Measurements from ENCODE around the gene SSX2IP.
A peak's percentile ranks its signal among the peaks of the same experiment; 100 is the strongest.

SSX2IP gene

DNA sequence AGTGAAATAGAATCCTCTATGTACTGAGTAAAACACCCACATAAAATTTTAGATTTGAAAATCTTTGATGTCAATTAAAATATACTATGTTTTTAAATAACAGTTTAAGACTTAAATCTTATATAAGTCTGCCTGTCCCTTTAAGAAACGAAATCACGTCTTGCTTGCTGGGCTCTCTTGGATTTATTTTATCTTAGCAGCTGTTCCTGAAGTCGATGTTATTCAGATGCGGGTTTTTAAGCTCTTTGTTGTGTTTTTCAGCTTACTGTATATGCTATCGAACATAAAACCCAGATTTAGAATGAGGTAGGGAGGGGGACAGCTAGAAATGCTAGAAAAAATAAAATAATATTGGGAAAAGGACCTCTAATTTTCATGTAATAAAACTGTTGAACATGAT lies 11.1 kb upstream of the SSX2IP start:
- TF ChIP-seq SPI1 (IDR thresholded peaks at IDR 0.05; ENCODE audit: low read depth, low read length) (no peak), POLR2A (IDR thresholded peaks at IDR 0.05; ENCODE audit: low read depth, low read length) (no peak), POU2F2 (IDR thresholded peaks at IDR 0.05; ENCODE audit: low read depth, low read length) (no peak), POLR2AphosphoS5 (IDR thresholded peaks at IDR 0.05; ENCODE audit: low read depth, low read length) (no peak), TAF1 (IDR thresholded peaks at IDR 0.05; ENCODE audit: low read depth, low read length) (no peak), PAX5 (IDR thresholded peaks at IDR 0.05; ENCODE audit: insufficient read depth, low read length, severe bottlenecking) (no peak)
- no peak for FAIRE-seq

DNA sequence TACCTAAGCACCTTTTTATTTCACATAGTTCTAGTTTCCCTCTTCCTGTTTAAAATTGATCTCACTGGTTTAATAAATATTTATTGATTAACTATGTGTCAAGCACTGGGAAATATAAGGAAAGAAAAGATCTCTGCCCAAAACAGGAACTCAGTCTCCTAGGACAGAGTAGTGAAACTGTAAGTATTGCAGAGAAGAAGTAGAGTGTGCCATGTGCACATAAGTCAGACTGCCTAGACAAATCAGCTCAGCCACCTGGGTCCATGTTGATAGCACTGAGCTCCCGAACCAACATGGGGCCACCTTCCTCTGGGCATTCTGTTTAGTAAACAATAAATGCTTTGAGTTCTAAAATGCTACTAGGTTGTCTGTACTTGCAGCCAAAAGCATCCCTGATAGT lies 9.8 kb upstream of the SSX2IP start:
- no peak for DNase-seq (ENCODE audit: insufficient read length, low spot score)
- peak; percentile 83 for FAIRE-seq
- TF ChIP-seq SPI1 (IDR thresholded peaks at IDR 0.05; ENCODE audit: low read depth, low read length) (peak; percentile 75), PAX5 (IDR thresholded peaks at IDR 0.05; ENCODE audit: insufficient read depth, low read length, severe bottlenecking) (no peak)

More for the DNA sequence above, 11.1 kb upstream of the SSX2IP start:
- DNase-seq (ENCODE audit: insufficient read length, low spot score) = no peak

GRCh38 chr1:84698151-84699110 lies 8.2 kb upstream of the SSX2IP start:
- DNase-seq (ENCODE audit: insufficient read length, low spot score) = no peak
- TF ChIP-seq POLR2AphosphoS5 (IDR thresholded peaks at IDR 0.05; ENCODE audit: low read depth, low read length) (no peak), POLR2A (IDR thresholded peaks at IDR 0.05; ENCODE audit: low read depth, low read length) (no peak), POU2F2 (IDR thresholded peaks at IDR 0.05; ENCODE audit: low read depth, low read length) (no peak), PAX5 (IDR thresholded peaks at IDR 0.05; ENCODE audit: insufficient read depth, low read length, severe bottlenecking) (no peak), TAF1 (IDR thresholded peaks at IDR 0.05; ENCODE audit: low read depth, low read length) (no peak), SPI1 (IDR thresholded peaks at IDR 0.05; ENCODE audit: low read depth, low read length) (no peak)
- FAIRE-seq = no peak

- FAIRE-seq (no peak), DNase-seq (ENCODE audit: insufficient read length, low spot score) (no peak)
- TF ChIP-seq SPI1 (IDR thresholded peaks at IDR 0.05; ENCODE audit: low read depth, low read length) (no peak), POLR2AphosphoS5 (IDR thresholded peaks at IDR 0.05; ENCODE audit: low read depth, low read length) (no peak), PAX5 (IDR thresholded peaks at IDR 0.05; ENCODE audit: insufficient read depth, low read length, severe bottlenecking) (no peak), POLR2A (IDR thresholded peaks at IDR 0.05; ENCODE audit: low read depth, low read length) (no peak), POU2F2 (IDR thresholded peaks at IDR 0.05; ENCODE audit: low read depth, low read length) (no peak), TAF1 (IDR thresholded peaks at IDR 0.05; ENCODE audit: low read depth, low read length) (no peak)
Observed at GRCh38 chr1:84693785-84694184, 3.5 kb upstream of the SSX2IP start.

DNA sequence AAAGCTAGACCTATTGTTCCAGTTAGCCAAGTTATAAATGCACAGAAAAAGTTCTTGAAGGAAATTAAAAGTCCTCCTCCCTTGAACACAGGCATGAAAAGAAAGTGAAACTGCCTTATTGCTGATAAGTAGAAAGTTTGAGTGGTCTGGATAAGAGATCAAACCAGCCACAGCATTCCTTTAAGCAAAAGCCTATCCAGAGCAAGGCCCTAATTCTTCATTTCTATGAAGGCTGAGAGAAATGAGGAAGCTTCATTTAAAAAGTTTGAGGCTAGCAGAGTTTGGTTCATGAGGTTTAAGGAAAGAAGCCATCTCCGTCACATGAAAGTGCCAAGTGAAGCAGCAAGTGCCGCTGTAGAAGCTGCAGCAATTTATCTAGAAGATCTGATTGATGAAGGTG lies 2.7 kb upstream of the SSX2IP start:
- DNase-seq (ENCODE audit: insufficient read length, low spot score) (no peak), FAIRE-seq (peak; percentile 75)
- TF ChIP-seq SPI1 (IDR thresholded peaks at IDR 0.05; ENCODE audit: low read depth, low read length) (no peak), TAF1 (IDR thresholded peaks at IDR 0.05; ENCODE audit: low read depth, low read length) (no peak; the same call in 1 of the 2 replicates), POU2F2 (IDR thresholded peaks at IDR 0.05; ENCODE audit: low read depth, low read length) (no peak), PAX5 (IDR thresholded peaks at IDR 0.05; ENCODE audit: insufficient read depth, low read length, severe bottlenecking) (no peak)

GRCh38 chr1:84692391-84692790 lies 2.1 kb upstream of the SSX2IP start:
- FAIRE-seq = no peak
- TF ChIP-seq POLR2A (IDR thresholded peaks at IDR 0.05; ENCODE audit: low read depth, low read length) (no peak), SPI1 (IDR thresholded peaks at IDR 0.05; ENCODE audit: low read depth, low read length) (no peak), POU2F2 (IDR thresholded peaks at IDR 0.05; ENCODE audit: low read depth, low read length) (no peak), TAF1 (IDR thresholded peaks at IDR 0.05; ENCODE audit: low read depth, low read length) (no peak), POLR2AphosphoS5 (IDR thresholded peaks at IDR 0.05; ENCODE audit: low read depth, low read length) (no peak), PAX5 (IDR thresholded peaks at IDR 0.05; ENCODE audit: insufficient read depth, low read length, severe bottlenecking) (no peak)
- no peak for DNase-seq (ENCODE audit: insufficient read length, low spot score)

DNA sequence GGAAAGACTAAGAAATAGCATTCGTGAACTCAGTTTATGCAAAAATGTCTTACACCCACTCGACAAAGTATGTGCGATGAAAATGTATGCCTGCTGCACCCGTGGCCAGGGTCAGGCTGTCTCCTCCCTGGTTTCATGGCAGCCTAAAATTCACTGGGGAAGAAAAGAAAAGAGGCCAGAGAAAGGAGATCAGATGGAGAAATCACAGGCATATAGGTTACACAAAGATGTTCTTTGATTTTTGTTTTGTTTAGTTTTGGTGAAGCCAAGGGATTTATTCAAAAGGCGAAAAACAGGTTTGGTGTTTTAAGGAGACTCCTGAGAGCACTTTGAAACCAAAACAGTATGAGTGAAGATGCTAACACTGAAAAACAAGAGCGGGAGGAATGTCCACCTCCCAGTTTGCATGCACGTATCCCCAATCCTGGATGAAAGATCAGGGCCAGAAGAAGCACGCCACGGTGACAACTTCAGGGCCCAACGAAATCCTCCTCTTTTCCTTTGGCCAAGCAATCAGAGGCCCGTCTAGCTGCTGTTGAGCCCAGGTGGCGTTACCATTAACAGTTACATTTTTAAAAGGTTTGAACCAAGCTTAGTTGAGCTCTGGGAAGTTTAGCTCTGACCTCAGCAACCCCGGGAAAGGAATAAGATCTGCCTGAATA lies 992 bp upstream of the SSX2IP start:
- DNase-seq (ENCODE audit: insufficient read length, low spot score) (no peak), FAIRE-seq (peak; percentile 76)
- no peak for TF ChIP-seq SPI1 (IDR thresholded peaks at IDR 0.05; ENCODE audit: low read depth, low read length)
- TF ChIP-seq POLR2AphosphoS5 (IDR thresholded peaks at IDR 0.05; ENCODE audit: low read depth, low read length) = no peak
- TF ChIP-seq PAX5 (IDR thresholded peaks at IDR 0.05; ENCODE audit: insufficient read depth, low read length, severe bottlenecking) = no peak
- TF ChIP-seq POLR2A (IDR thresholded peaks at IDR 0.05; ENCODE audit: low read depth, low read length) = no peak
- no peak for TF ChIP-seq TAF1 (IDR thresholded peaks at IDR 0.05; ENCODE audit: low read depth, low read length)
- no peak for TF ChIP-seq POU2F2 (IDR thresholded peaks at IDR 0.05; ENCODE audit: low read depth, low read length)

DNA sequence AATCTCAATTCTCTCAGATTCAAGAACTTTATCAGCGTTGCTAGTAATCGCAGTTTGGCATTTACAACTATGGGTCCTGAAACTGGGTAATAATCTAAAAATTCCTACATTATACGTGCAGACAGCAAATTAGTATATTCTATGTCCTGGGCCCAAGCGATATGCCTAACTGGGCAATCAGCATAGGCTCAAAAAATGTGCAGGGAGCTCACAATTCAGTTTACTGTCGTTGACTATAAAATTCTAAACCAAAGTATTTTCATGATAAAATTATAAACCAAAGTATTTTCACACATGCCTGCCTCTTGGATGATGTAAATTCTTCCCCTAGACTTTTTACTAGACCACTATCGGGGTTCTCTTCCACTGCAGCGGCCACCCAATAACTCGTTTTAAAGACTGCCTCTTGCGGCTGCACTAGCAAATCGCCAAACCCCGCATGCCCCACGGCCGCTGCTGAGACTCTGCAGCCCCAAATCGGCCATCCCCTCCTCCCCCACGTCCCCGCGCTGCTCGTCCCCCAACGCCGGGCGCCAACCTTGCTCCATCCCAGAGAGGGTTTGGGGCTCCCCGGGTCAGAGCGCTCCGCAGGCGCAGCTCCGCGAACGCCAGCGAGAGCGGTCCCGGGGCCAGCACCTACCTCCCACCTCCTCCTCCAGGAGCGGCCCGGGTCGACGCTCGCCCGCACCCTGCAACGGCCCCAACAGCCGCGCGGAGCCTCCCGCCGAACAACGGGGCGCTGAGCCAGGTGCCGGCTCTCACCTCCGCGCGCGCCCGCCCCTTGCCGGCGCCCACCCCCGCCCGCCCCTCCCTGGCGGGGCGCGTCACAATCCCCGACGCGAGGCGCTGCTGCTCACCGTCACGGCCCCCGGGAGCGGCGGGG lies 506 bp downstream of the SSX2IP start:
- DNase-seq (ENCODE audit: insufficient read length, low spot score) (no peak), FAIRE-seq (peak; percentile 31)
- TF ChIP-seq POLR2A (IDR thresholded peaks at IDR 0.05; ENCODE audit: low read depth, low read length) (no peak), POU2F2 (IDR thresholded peaks at IDR 0.05; ENCODE audit: low read depth, low read length) (no peak), PAX5 (IDR thresholded peaks at IDR 0.05; ENCODE audit: insufficient read depth, low read length, severe bottlenecking) (no peak), SPI1 (IDR thresholded peaks at IDR 0.05; ENCODE audit: low read depth, low read length) (no peak), TAF1 (IDR thresholded peaks at IDR 0.05; ENCODE audit: low read depth, low read length) (no peak), POLR2AphosphoS5 (IDR thresholded peaks at IDR 0.05; ENCODE audit: low read depth, low read length) (no peak)
